Panc1 (cell line): Measurements from ENCODE around the gene IRX1. TPM values are rescaled to one million over a fixed set of nuclear protein-coding genes. Genes with fewer than 3 reads are reported as not detected.

Experiments used
- ATAC-seq: fragments of 200-7000 bp; cut with Tn5 transposase; 2 replicates; pipeline ENCODE4 v1.9.1; 2020; ENCODE audit warnings: mild to moderate bottlenecking, moderate library complexity
- Bru-seq: library from RNA; stranded (reverse); fragments of 400-500 nt; gene quantifications from one replicate; lab custom pipeline; 2021; lab: Mats Ljungman, UMichigan
- BruChase-seq, 2 experiments: library from RNA; stranded (reverse); fragments of 400-500 nt; gene quantifications; one replicate each; lab custom pipeline; 2021; lab: Mats Ljungman, UMichigan
- BruUV-seq: library from RNA; stranded (reverse); fragments of 400-500 nt; replicated peaks from 2 replicates; lab custom pipeline; 2021; lab: Mats Ljungman, UMichigan
- CTCF ChIA-PET: fragments of 300-600 bp; sonication (Branson Sonifier 250); formaldehyde crosslinking; loops from one replicate; lab custom pipeline; 2022; ENCODE audit warnings: antibody characterized with exemption; lab: Charles Lee
- POLR2A ChIA-PET: fragments of 300-600 bp; sonication (Branson Sonifier 250); formaldehyde crosslinking; loops from one replicate; lab custom pipeline; 2022; ENCODE audit warnings: antibody characterized with exemption; lab: Charles Lee
- DNase-seq: peaks from one replicate; pipeline ENCODE4 v3.0.0-alpha.2; 2010; ENCODE audit warnings: low read depth, low spot score
- H3K27ac ChIP-seq: 2 replicates; pipeline ENCODE4 v1.5.1; 2011; ENCODE audit warnings: mild to moderate bottlenecking, low read length, inconsistent platforms
- H3K27me3 ChIP-seq: fragments of 200-500 bp; sonication (Bioruptor generic); 2 replicates; pipeline ENCODE4 v1.6.0; 2014; ENCODE audit warnings: low read length, inconsistent platforms; ENCODE audit not compliant: control insufficient read depth, insufficient read depth
- H3K36me3 ChIP-seq: fragments of 200-500 bp; sonication (Bioruptor generic); 2 replicates; pipeline ENCODE4 v1.5.1; 2014; ENCODE audit warnings: inconsistent platforms, mild to moderate bottlenecking, low read length, moderate library complexity; ENCODE audit not compliant: control insufficient read depth, insufficient read depth
- H3K4me1 ChIP-seq: 2 replicates; pipeline ENCODE4 v1.5.1; 2011; ENCODE audit warnings: inconsistent platforms, mild to moderate bottlenecking, low read length, moderate library complexity; ENCODE audit not compliant: control insufficient read depth, insufficient read depth
- H3K4me3 ChIP-seq, 2 experiments: 2 replicates each; pipeline ENCODE4 v1.5.1; 2011 to 2012; ENCODE audit warnings: low read depth in 2 of 2, low read length in 2 of 2, mild to moderate bottlenecking in 2 of 2, inconsistent platforms in 1 of 2, moderate library complexity in 1 of 2
- H3K9me3 ChIP-seq: fragments of 200-500 bp; sonication (Bioruptor generic); 2 replicates; pipeline ENCODE4 v1.5.1; 2014; ENCODE audit warnings: low read depth, mild to moderate bottlenecking, inconsistent platforms, low read length, moderate library complexity; ENCODE audit not compliant: control insufficient read depth, insufficient read depth
- CTCF ChIP-seq: fragments of 450-650 bp; IDR thresholded peaks from 2 replicates; pipeline ENCODE4 v1.5.1; 2017; ENCODE audit warnings: mild to moderate bottlenecking
- POLR2AphosphoS5 ChIP-seq: IDR thresholded peaks from 2 replicates; pipeline ENCODE4 v1.6.1; 2012; ENCODE audit warnings: mild to moderate bottlenecking, low read depth, low read length, moderate library complexity
- SIN3A ChIP-seq: IDR thresholded peaks from 2 replicates; pipeline ENCODE4 v1.6.1; 2012; ENCODE audit warnings: low read depth, mild to moderate bottlenecking, low read length, moderate library complexity, borderline replicate concordance; ENCODE audit not compliant: insufficient read depth
- TCF7L2 ChIP-seq: IDR thresholded peaks from 2 replicates; pipeline ENCODE4 v1.6.1; 2011; ENCODE audit warnings: mild to moderate bottlenecking, low read depth, low read length, inconsistent platforms
- in situ Hi-C: cut with HindIII; loops from 2 replicates; pipeline ENCODE4 v1.10.0; 2016; ENCODE audit warnings: low sequenced_read_pairs, low pct_unique_long_range_greater_than_20kb
- intact Hi-C: fragments of 100-400 bp; cut with micrococcal nuclease; formaldehyde crosslinking; loops from one replicate; pipeline ENCODE4 v1.10.0; 2022; ENCODE audit not compliant: unreplicated experiment
- long read RNA-seq: library from polyadenylated mRNA; unstranded; transcript quantifications from one replicate; pipeline ENCODE4 v2.0.0, GENCODE V29; 2021; ENCODE audit not compliant: unreplicated experiment
- polyA plus RNA-seq: library from polyadenylated mRNA; unstranded; fragments of >200 nt; gene quantifications from one replicate; pipeline ENCODE4 v1.2.1, GENCODE V29; 2012; ENCODE audit warnings: missing spikeins; ENCODE audit not compliant: insufficient read length
- total RNA-seq: library from RNA; stranded (reverse); gene quantifications from one replicate; pipeline ENCODE4 v1.2.1, GENCODE V29; 2021; ENCODE audit not compliant: unreplicated experiment
- TF ChIP-seq, protein P1 (sequence below), 2 experiments: IDR thresholded peaks; 2 replicates each; pipeline ENCODE4 v1.6.1; 2011 to 2012; ENCODE audit warnings: low read depth in 2 of 2, control low read depth in 1 of 2, low read length in 1 of 2, mild to moderate bottlenecking in 1 of 2, moderate library complexity in 1 of 2; ENCODE audit not compliant: insufficient read depth in 1 of 2

Gene IRX1
- total RNA-seq (not detected), Bru-seq, nascent RNA (not detected), BruChase-seq, experiment 1, labeled RNA remaining after a 2-hour chase (not detected), BruChase-seq, experiment 2, labeled RNA remaining after a 6-hour chase (not detected)
- not detected for polyA plus RNA-seq
- long read RNA-seq, result 0 reads

- DNase-seq (no peak), ATAC-seq (no peak)
- TF ChIP-seq CTCF (no peak), POLR2AphosphoS5 (no peak), SIN3A (no peak), TCF7L2 (no peak)
- TF ChIP-seq, protein P1, sequence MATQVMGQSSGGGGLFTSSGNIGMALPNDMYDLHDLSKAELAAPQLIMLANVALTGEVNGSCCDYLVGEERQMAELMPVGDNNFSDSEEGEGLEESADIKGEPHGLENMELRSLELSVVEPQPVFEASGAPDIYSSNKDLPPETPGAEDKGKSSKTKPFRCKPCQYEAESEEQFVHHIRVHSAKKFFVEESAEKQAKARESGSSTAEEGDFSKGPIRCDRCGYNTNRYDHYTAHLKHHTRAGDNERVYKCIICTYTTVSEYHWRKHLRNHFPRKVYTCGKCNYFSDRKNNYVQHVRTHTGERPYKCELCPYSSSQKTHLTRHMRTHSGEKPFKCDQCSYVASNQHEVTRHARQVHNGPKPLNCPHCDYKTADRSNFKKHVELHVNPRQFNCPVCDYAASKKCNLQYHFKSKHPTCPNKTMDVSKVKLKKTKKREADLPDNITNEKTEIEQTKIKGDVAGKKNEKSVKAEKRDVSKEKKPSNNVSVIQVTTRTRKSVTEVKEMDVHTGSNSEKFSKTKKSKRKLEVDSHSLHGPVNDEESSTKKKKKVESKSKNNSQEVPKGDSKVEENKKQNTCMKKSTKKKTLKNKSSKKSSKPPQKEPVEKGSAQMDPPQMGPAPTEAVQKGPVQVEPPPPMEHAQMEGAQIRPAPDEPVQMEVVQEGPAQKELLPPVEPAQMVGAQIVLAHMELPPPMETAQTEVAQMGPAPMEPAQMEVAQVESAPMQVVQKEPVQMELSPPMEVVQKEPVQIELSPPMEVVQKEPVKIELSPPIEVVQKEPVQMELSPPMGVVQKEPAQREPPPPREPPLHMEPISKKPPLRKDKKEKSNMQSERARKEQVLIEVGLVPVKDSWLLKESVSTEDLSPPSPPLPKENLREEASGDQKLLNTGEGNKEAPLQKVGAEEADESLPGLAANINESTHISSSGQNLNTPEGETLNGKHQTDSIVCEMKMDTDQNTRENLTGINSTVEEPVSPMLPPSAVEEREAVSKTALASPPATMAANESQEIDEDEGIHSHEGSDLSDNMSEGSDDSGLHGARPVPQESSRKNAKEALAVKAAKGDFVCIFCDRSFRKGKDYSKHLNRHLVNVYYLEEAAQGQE (IDR thresholded peaks at IDR 0.05; ENCODE audit: insufficient read depth in 1 of 2, low read depth in 2 of 2, low read length in 1 of 2), result no peak
- ChIA-PET POLR2A (no interaction called here), CTCF (no interaction called here)
- intact Hi-C loops (no loop called here), in situ Hi-C loops (no loop called here)
- H3K27me3 ChIP-seq, result no peaks in the 10 kb centered on the region
- no peak within 1 kb of the TSS for H3K4me3 ChIP-seq
- H3K4me1 ChIP-seq, result no peaks in the 10 kb centered on the region
- BruUV-seq, result no TSS peak
- H3K9me3 ChIP-seq, result no peaks in the 10 kb centered on the region
- H3K27ac ChIP-seq, result no peak within 1 kb of the TSS
- H3K36me3 ChIP-seq, result no peaks in the 10 kb centered on the region
Measured at GRCh38 chr5:3595006-3595961, at the start of gene IRX1. IRX1 (plus strand) TSS chr5:3595832; CDS start chr5:3596106, 274 bp downstream.

- no peak for ATAC-seq
- no TSS peak for BruUV-seq
- in situ Hi-C loops (no loop called here), intact Hi-C loops (no loop called here)
- ChIA-PET POLR2A (no interaction called here), CTCF (no interaction called here)
- Histone ChIP-seq H3K36me3 (no peaks in the 10 kb centered on the region), H3K27me3 (no peaks in the 10 kb centered on the region), H3K27ac (no peak overlapping the region), H3K4me3 (no peak overlapping the region), H3K9me3 (no peaks in the 10 kb centered on the region), H3K4me1 (no peaks in the 10 kb centered on the region)
- no peak for DNase-seq
- TF ChIP-seq SIN3A (no peak), POLR2AphosphoS5 (no peak), CTCF (no peak), TCF7L2 (no peak)
- TF ChIP-seq, protein P1 (IDR thresholded peaks at IDR 0.05; ENCODE audit: insufficient read depth in 1 of 2, low read depth in 2 of 2, low read length in 1 of 2), result no peak
Measured at GRCh38 chr5:3546028-3546427, 49.6 kb upstream of the IRX1 start.
